Activated T-helper 2 cell treated with anti-CD3 and anti-CD28 coated beads, Interferon-gamma antibody, Interleukin-2, Interleukin-4, amounts not matched to agents 10 μg/mL and 5 μg/mL and 100 μg/mL, durations not matched to agents 14 hours and 24 hours and 36 hours (primary cell): ENCODE data around the gene BBC3. TPM values are rescaled to one million over a fixed set of nuclear protein-coding genes. Genes with fewer than 3 reads are reported as not detected.

Source experiments
- DNase-seq: peaks from one replicate; pipeline ENCODE4 v3.0.0; 2021; ENCODE audit warnings: low spot score
- H3K27ac Mint-ChIP-seq: one replicate; pipeline ENCODE4 v1.8.0; 2021; ENCODE audit warnings: mixed read lengths
- H3K27me3 Mint-ChIP-seq: one replicate; pipeline ENCODE4 v1.8.0; 2021; ENCODE audit warnings: low read depth, mixed read lengths
- H3K36me3 Mint-ChIP-seq: one replicate; pipeline ENCODE4 v1.8.0; 2021; ENCODE audit warnings: low read depth, mixed read lengths
- H3K4me1 Mint-ChIP-seq: one replicate; pipeline ENCODE4 v1.8.0; 2021; ENCODE audit warnings: low read depth, mixed read lengths
- H3K4me3 Mint-ChIP-seq: one replicate; pipeline ENCODE4 v1.8.0; 2021; ENCODE audit warnings: low read depth, mild to moderate bottlenecking, moderate library complexity, mixed read lengths
- H3K9me3 Mint-ChIP-seq: one replicate; pipeline ENCODE4 v1.8.0; 2021; ENCODE audit warnings: mixed read lengths
- intact Hi-C: fragments of 100-400 bp; cut with micrococcal nuclease; formaldehyde crosslinking; loops from one replicate; pipeline ENCODE4 v1.15.1; 2023
- total RNA-seq: library from RNA; stranded (reverse); gene quantifications from 2 replicates; pipeline ENCODE4 v1.2.3, GENCODE V29; 2022

Gene BBC3
- total RNA-seq, 1 donor from 2014 or later = 16.3 TPM

- Mint-ChIP-seq H3K27ac (peak overlapping the region; percentile 12), H3K36me3 (peaks cover 50% of the 10 kb centered on the region), H3K9me3 (no peaks in the 10 kb centered on the region), H3K27me3 (no peaks in the 10 kb centered on the region), H3K4me1 (peaks cover 20% of the 10 kb centered on the region), H3K4me3 (no peak overlapping the region)
- intact Hi-C loops = no loop called here
- no peak for DNase-seq
These were observed 35.6 kb downstream of the BBC3 start for GRCh38 chr19:47195434-47195833.

- Mint-ChIP-seq H3K36me3 (peaks cover 55% of the 10 kb centered on the region), H3K4me3 (peak overlapping the region; percentile 59), H3K4me1 (peaks cover 55% of the 10 kb centered on the region), H3K27ac (peak overlapping the region; percentile 70), H3K27me3 (no peaks in the 10 kb centered on the region), H3K9me3 (no peaks in the 10 kb centered on the region)
- intact Hi-C loops = loop anchor here (1.0 kb wide), 2 partner anchors 14 to 31 kb away; no protein-coding TSS in a partner anchor
- DNase-seq = peak; percentile 47
These were observed 40.8 kb downstream of the BBC3 start for GRCh38 chr19:47190167-47190727.

- no peaks in the 10 kb centered on the region for H3K9me3 Mint-ChIP-seq
- intact Hi-C loops = no loop called here
- no peak for DNase-seq
- H3K27me3 Mint-ChIP-seq = no peaks in the 10 kb centered on the region
- H3K4me1 Mint-ChIP-seq = peaks cover 61% of the 10 kb centered on the region
- H3K36me3 Mint-ChIP-seq = peaks cover 60% of the 10 kb centered on the region
- H3K4me3 Mint-ChIP-seq = no peak overlapping the region
- peak overlapping the region; percentile 99 for H3K27ac Mint-ChIP-seq
These were observed 42.4 kb downstream of the BBC3 start for GRCh38 chr19:47188507-47189033.

DNA sequence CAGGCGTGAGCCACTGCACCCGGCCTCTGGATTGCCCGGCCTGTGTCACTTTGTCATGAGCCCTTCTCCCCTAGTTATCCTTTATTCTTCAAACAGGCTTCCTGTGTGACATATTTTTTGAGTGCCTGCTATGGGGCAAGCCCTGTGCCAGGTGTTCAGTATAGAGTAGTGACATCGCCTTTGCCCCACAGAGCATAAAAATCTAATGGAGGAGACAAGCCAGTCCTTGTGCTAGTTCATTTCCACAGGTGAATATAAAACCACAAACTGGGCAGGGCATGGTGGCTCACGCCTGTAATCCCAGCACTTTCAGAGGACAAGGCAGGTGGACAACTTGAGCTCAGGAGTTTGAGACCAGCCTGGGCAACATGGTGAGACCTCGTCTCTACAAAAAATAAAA is 43.2 kb downstream of the BBC3 start:
- DNase-seq = no peak

DNA sequence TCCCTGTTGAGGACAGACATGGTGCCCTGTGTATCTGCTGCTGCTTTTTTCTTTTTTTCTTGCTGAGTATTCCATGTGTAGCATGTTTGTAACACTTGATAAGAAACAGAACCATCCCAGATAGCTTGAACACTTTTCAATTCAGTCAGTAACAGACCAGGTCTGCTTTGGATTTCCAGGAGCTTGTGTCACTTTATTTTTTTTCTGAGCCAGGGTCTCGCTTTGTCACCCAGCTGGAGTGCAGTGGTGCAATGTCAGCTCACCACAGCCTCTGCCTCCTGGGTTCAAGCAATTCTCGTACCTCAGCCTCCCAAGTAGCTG is 43.7 kb downstream of the BBC3 start:
- no peaks in the 10 kb centered on the region for H3K27me3 Mint-ChIP-seq
- peaks cover 67% of the 10 kb centered on the region for H3K4me1 Mint-ChIP-seq
- intact Hi-C loops = loop anchor here (2.0 kb wide), 4 partner anchors 40 to 92 kb away; partner anchors contain the start of gene ZC3H4
- no peaks in the 10 kb centered on the region for H3K9me3 Mint-ChIP-seq
- peaks cover 72% of the 10 kb centered on the region for H3K36me3 Mint-ChIP-seq
- peak overlapping the region; percentile 99 for H3K27ac Mint-ChIP-seq
- no peak for DNase-seq
- H3K4me3 Mint-ChIP-seq = peak overlapping the region; percentile 49

More for the DNA sequence above, 43.2 kb downstream of the BBC3 start:
- Mint-ChIP-seq H3K36me3 (peaks cover 68% of the 10 kb centered on the region), H3K4me3 (no peak overlapping the region), H3K27ac (peak overlapping the region; percentile 99), H3K27me3 (no peaks in the 10 kb centered on the region), H3K4me1 (peaks cover 63% of the 10 kb centered on the region), H3K9me3 (no peaks in the 10 kb centered on the region)
- intact Hi-C loops = loop anchor here (2.0 kb wide), 4 partner anchors 39 to 93 kb away; partner anchors contain the start of gene ZC3H4

DNA sequence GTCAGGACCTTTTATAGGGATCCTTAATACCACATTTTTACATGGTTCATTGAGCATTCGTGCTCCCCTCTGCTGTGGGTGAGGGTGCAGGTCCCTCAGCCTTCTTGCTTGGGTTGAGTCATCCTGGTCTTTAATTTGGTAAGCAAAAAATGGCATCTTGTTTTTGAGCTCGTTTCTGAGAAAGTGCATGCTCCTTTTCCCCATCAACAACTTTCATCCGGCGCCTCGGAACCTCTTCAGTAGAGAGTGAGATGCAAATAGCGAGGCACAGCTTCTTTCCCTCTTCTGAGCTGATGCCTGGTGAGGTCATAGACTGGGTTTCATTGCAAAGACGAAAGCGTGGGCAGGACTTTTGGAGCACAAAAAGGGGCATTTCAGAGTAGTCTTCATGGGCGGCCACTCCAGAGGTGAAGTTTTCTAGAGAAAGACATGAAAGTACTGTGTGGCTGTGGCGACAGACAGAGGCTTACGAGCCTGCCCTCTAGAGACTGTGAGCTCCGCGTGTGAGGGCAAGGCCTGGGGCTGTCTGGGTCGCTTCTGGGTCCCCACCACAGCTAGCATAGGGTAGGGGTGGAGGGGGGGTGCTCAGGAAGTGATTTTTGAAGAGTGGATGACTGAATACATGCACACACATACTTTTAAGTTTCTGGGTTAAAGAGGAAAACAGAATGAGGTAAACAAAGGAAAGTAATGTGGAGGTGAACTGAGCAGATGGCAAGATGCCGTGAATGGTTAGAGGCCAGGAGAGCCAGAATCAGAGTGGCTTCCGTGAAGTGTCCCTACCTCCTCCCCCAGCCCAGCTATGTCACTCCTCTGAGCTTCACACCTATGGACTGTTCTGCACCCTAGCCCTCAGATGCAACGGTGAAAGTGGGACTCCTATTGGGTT is 44.3 kb downstream of the BBC3 start:
- Mint-ChIP-seq H3K27me3 (no peaks in the 10 kb centered on the region), H3K9me3 (no peaks in the 10 kb centered on the region), H3K4me1 (peaks cover 71% of the 10 kb centered on the region), H3K36me3 (peaks cover 77% of the 10 kb centered on the region), H3K27ac (peak overlapping the region; percentile 99), H3K4me3 (peak overlapping the region; percentile 49)
- intact Hi-C loops = loop anchor here (1.0 to 2.0 kb wide), 8 partner anchors 10 to 92 kb away; partner anchors contain the start of genes CCDC9 and ZC3H4
- peak; percentile 71 for DNase-seq

DNA sequence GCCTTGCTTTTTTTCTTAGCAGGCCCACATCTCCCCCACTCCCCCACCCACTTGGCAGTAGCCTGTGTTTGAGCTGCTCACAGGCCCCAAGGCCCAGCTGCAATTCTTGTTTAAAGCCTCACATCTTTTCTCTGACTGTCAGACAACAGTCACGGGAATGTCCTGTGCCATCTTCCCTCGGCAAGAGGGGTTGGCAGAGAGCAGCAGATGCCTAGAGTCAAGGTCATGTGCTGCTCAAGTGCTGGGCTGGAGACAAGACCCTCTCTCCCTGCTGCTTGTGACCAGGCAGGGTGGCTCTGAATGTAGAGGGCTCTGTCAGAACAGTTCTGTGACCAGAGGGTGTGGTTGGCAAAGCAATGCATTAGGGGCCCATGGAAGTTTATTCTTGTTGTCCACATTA is 47.4 kb downstream of the BBC3 start:
- Mint-ChIP-seq H3K4me3 (no peak overlapping the region), H3K27ac (peak overlapping the region; percentile 78), H3K27me3 (no peaks in the 10 kb centered on the region), H3K4me1 (peaks cover 60% of the 10 kb centered on the region), H3K9me3 (no peaks in the 10 kb centered on the region), H3K36me3 (peaks cover 72% of the 10 kb centered on the region)
- no peak for DNase-seq
- intact Hi-C loops = no loop called here

GRCh38 chr19:47179653-47180310 is 51.2 kb downstream of the BBC3 start:
- H3K36me3 Mint-ChIP-seq = peaks cover 83% of the 10 kb centered on the region
- intact Hi-C loops = no loop called here
- peak overlapping the region; percentile 18 for H3K4me3 Mint-ChIP-seq
- no peak for DNase-seq
- H3K27me3 Mint-ChIP-seq = no peaks in the 10 kb centered on the region
- peak overlapping the region; percentile 73 for H3K27ac Mint-ChIP-seq
- no peaks in the 10 kb centered on the region for H3K9me3 Mint-ChIP-seq
- peaks cover 64% of the 10 kb centered on the region for H3K4me1 Mint-ChIP-seq

- Mint-ChIP-seq H3K27me3 (no peaks in the 10 kb centered on the region), H3K4me3 (peak overlapping the region; percentile 51), H3K9me3 (no peaks in the 10 kb centered on the region), H3K36me3 (peaks cover 77% of the 10 kb centered on the region), H3K27ac (peak overlapping the region; percentile 93), H3K4me1 (peaks cover 48% of the 10 kb centered on the region)
- intact Hi-C loops = loop anchor here (1.0 kb wide), 3 partner anchors 10 to 17 kb away; no protein-coding TSS in a partner anchor
- peak; percentile 25 for DNase-seq
These were observed 54.3 kb downstream of the BBC3 start for GRCh38 chr19:47176627-47177090.

DNA sequence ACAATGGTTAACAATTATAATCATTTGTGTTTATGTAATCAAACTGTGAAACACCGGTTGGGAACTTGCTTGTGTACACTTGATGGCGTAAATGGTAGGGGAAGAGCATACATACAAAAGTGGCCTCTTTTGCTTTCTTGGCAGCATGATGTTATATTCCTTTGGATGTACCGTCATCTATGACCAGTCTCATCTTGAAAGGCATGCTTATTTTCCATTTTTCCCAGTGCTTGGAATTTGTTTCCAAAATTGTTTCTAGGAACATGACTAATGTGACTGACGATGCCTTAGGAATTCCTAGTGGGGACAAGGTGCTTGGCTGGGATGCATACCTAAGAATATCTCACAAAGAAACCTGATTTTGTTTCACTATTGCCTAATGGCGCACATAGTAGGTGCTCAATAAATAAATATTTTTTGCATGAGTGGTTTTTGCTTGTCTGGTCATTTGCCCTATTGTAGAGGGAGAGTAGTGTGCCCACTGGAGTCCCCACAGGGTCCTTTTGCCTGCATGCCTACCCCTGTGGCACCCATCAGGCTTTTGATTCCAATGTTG is 54.9 kb downstream of the BBC3 start:
- DNase-seq = no peak
- Mint-ChIP-seq H3K27me3 (no peaks in the 10 kb centered on the region), H3K4me1 (peaks cover 48% of the 10 kb centered on the region), H3K27ac (peak overlapping the region; percentile 93), H3K36me3 (peaks cover 77% of the 10 kb centered on the region), H3K4me3 (peak overlapping the region; percentile 51), H3K9me3 (no peaks in the 10 kb centered on the region)
- intact Hi-C loops = loop anchor here (1.0 kb wide), 3 partner anchors 10 to 17 kb away; no protein-coding TSS in a partner anchor

- Mint-ChIP-seq H3K9me3 (no peaks in the 10 kb centered on the region), H3K27ac (no peak overlapping the region), H3K4me3 (no peak overlapping the region), H3K36me3 (peaks cover 77% of the 10 kb centered on the region), H3K4me1 (peaks cover 28% of the 10 kb centered on the region), H3K27me3 (no peaks in the 10 kb centered on the region)
- intact Hi-C loops = no loop called here
- DNase-seq = no peak
These were observed 58.1 kb downstream of the BBC3 start for GRCh38 chr19:47172666-47173455.
